Transverse colon (tissue), 4 donors: ENCODE measurements around the gene VPS35. TPM values are rescaled to one million over a fixed set of nuclear protein-coding genes. Genes with fewer than 3 reads are reported as not detected.

ENCODE experiments used
- DNase-seq: peaks from one replicate; pipeline ENCODE4 v3.0.0-alpha.2; 2019
- H3K27ac ChIP-seq, 4 donors: fragments of 200-600 bp; sonication (generic); 2 replicates each; pipeline ENCODE4 v1.5.1; 2016 to 2018; ENCODE audit warnings: inconsistent platforms in 4 of 4
- H3K27me3 ChIP-seq: fragments of 200-600 bp; sonication (generic); 2 replicates; pipeline ENCODE4 v1.5.1; 2017; ENCODE audit warnings: inconsistent platforms
- H3K36me3 ChIP-seq, 4 donors: fragments of 200-600 bp; sonication (generic); 2 replicates each; pipeline ENCODE4 v1.5.1; 2017 to 2019; ENCODE audit warnings: inconsistent platforms in 4 of 4
- H3K4me1 ChIP-seq, 4 donors: fragments of 200-600 bp; sonication (generic); 2 replicates each; pipeline ENCODE4 v1.5.1; 2017 to 2020; ENCODE audit warnings: inconsistent platforms in 4 of 4
- H3K4me3 ChIP-seq, 4 donors: fragments of 200-600 bp; sonication (generic); 1 replicate in 1 of 4; 2 replicates in 3 of 4; pipeline versions ENCODE4 v1.5.1 to v1.6.1; 2017 to 2019; ENCODE audit warnings: inconsistent platforms in 4 of 4
- H3K9me3 ChIP-seq, 2 donors: fragments of 200-600 bp; sonication (generic); 2 replicates each; pipeline ENCODE4 v1.5.1; 2017 to 2019; ENCODE audit warnings: inconsistent platforms in 2 of 2
- EP300 ChIP-seq: sonication (generic); formaldehyde crosslinking; IDR thresholded peaks from one replicate; pipeline ENCODE4 v1.6.1; 2017; ENCODE audit warnings: antibody characterized with exemption, low read depth
- POLR2A ChIP-seq: fragments of 450-650 bp; IDR thresholded peaks from one replicate; pipeline ENCODE4 v1.6.1; 2016; ENCODE audit warnings: antibody characterized with exemption, mild to moderate bottlenecking, moderate library complexity
- POLR2AphosphoS5 ChIP-seq, 3 donors: sonication (generic); formaldehyde crosslinking; IDR thresholded peaks; one replicate each; pipeline ENCODE4 v1.6.1; 2016; ENCODE audit warnings: antibody characterized with exemption in 3 of 3
- WGBS, 2 donors: methylation state at CpG; one replicate each; pipeline ENCODE4 v1.1.5; 2018; ENCODE audit warnings: low coverage in 1 of 2; 5-methylcytosine and 5-hydroxymethylcytosine counted together
- in situ Hi-C, 4 donors: fragments of 200-750 bp; cut with MboI; loops; one replicate each; pipeline versions ENCODE4 v1.15.0 to v1.15.1; 2017; ENCODE audit warnings: low sequenced_read_pairs in 3 of 4, low pct_ligation_motif_present in 1 of 4, low pct_unique_long_range_greater_than_20kb in 1 of 4
- intact Hi-C: fragments of 100-400 bp; cut with DNase I; formaldehyde crosslinking; loops from one replicate; pipeline ENCODE4 v1.15.1; 2023; ENCODE audit warnings: low total_unique reads
- total RNA-seq, 4 donors: library from RNA; depleted of rRNA; stranded (reverse); fragments of >200 nt; gene quantifications; one replicate each; pipeline ENCODE4 v1.1.0, GENCODE V29; 2016
- TF ChIP-seq, protein P1 (sequence below), 5 experiments: fragments of 200-600 bp in 3 of 5; fragments of 450-650 bp in 2 of 5; sonication (generic) in 3 of 5; IDR thresholded peaks; 1 replicate in 2 of 5; 2 replicates in 3 of 5; pipeline ENCODE4 v1.5.1; 2016 to 2017; ENCODE audit warnings: antibody characterized with exemption in 5 of 5, inconsistent platforms in 3 of 5, mild to moderate bottlenecking in 2 of 5, moderate library complexity in 1 of 5

The VPS35 gene
- total RNA-seq, 4 donors from 2014 or later, result 63.2 to 102 (median 72.1) TPM

DNA sequence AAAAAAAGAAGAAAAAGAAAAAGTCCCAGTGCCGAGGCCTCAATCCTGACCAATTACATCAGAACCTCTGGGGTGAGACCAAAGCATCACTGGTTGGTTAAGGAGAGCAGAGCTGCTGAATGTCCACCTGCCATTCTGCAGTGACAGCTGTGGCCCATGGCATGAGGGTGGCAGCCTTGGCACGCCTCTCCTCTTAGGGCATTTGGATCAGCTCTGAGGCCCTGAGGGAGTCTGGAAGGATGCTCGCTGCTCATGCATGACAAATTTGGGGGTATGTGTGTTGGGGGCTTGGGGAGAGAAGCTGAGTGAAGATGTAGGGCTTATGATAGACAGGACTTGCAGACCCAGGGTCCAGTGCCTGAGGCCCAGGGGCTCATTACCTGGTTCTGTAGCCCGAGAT lies 32.9 kb upstream of the VPS35 start:
- H3K4me1 ChIP-seq, result no peaks in the 10 kb centered on the region
- no peak overlapping the region for H3K4me3 ChIP-seq
- TF ChIP-seq POLR2AphosphoS5 (IDR thresholded peaks at IDR 0.05), result no peak
- no peak for TF ChIP-seq POLR2A
- no peak for TF ChIP-seq EP300
- TF ChIP-seq, protein P1, sequence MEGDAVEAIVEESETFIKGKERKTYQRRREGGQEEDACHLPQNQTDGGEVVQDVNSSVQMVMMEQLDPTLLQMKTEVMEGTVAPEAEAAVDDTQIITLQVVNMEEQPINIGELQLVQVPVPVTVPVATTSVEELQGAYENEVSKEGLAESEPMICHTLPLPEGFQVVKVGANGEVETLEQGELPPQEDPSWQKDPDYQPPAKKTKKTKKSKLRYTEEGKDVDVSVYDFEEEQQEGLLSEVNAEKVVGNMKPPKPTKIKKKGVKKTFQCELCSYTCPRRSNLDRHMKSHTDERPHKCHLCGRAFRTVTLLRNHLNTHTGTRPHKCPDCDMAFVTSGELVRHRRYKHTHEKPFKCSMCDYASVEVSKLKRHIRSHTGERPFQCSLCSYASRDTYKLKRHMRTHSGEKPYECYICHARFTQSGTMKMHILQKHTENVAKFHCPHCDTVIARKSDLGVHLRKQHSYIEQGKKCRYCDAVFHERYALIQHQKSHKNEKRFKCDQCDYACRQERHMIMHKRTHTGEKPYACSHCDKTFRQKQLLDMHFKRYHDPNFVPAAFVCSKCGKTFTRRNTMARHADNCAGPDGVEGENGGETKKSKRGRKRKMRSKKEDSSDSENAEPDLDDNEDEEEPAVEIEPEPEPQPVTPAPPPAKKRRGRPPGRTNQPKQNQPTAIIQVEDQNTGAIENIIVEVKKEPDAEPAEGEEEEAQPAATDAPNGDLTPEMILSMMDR (IDR thresholded peaks at IDR 0.05), result no peak
- WGBS, 2 donors, result 77 to 100% methylated on average over 1 to 4 of the region's 4 CpGs
- DNase-seq, result no peak
- no peaks in the 10 kb centered on the region for H3K27me3 ChIP-seq
- no peaks in the 10 kb centered on the region for H3K9me3 ChIP-seq
- no peak overlapping the region for H3K27ac ChIP-seq
- intact Hi-C loops, result no loop called here
- H3K36me3 ChIP-seq, result no peaks in the 10 kb centered on the region
- in situ Hi-C loops, result no loop called here

DNA sequence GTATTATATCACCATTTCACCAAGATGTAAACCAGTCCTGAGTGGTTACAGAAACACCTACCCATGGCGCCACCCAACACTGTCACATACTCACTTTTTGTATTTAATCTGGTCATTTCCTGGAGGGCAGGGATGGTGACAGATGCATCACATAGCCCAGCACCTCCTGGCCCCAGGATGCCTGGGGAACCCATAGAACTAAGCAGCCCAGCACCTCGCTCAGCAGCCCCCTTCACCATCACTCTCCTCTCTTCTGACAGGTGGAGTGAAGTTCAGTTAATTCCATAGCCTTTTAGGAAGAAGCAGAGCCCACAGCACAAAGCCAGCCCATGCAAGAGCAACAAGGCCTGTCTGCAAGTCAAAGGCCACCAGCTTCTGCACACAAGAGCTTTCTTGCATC lies 31.6 kb upstream of the VPS35 start:
- 97 to 100% methylated on average over 2 of the region's 2 CpGs for WGBS, 2 donors
- no peaks in the 10 kb centered on the region for H3K27me3 ChIP-seq
- TF ChIP-seq EP300 (no peak), POLR2A (no peak), POLR2AphosphoS5 (IDR thresholded peaks at IDR 0.05) (no peak)
- TF ChIP-seq, protein P1 (IDR thresholded peaks at IDR 0.05), result no peak
- intact Hi-C loops, result no loop called here
- in situ Hi-C loops, result no loop called here
- no peak overlapping the region for H3K4me3 ChIP-seq
- no peaks in the 10 kb centered on the region for H3K36me3 ChIP-seq
- DNase-seq, result no peak
- H3K4me1 ChIP-seq, result no peaks in the 10 kb centered on the region
- no peaks in the 10 kb centered on the region for H3K9me3 ChIP-seq
- H3K27ac ChIP-seq, result no peak overlapping the region

DNA sequence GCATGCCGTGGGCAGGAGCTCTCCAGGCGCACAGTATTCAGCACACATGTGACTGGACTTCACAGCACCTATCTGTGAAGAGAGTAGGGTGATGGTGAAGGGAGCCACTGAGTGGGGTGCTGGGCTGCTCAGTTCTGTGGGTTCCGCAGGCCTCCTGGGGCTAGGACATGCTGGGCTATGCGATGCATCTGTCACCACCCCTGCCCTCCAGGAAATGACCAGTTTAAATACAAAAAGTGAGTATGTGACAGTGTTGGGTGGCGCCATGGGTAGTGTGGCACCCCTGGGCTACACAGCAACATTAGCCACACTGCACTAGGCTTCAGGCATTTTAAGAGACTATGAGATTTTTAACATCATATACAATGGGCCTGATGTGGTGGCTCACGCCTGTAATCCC lies 30.6 kb upstream of the VPS35 start:
- in situ Hi-C loops (no loop called here), intact Hi-C loops (no loop called here)
- Histone ChIP-seq H3K4me1 (no peaks in the 10 kb centered on the region), H3K27ac (no peak overlapping the region), H3K36me3 (no peaks in the 10 kb centered on the region), H3K9me3 (no peaks in the 10 kb centered on the region), H3K27me3 (no peaks in the 10 kb centered on the region), H3K4me3 (no peak overlapping the region)
- 93% methylated on average over 6 of the region's 6 CpGs; no CpG with 5 or more reads in 1 of the 2 donors for WGBS, 2 donors
- DNase-seq, result no peak
- TF ChIP-seq, protein P1 (IDR thresholded peaks at IDR 0.05), result no peak
- TF ChIP-seq EP300 (no peak), POLR2A (no peak)

DNA sequence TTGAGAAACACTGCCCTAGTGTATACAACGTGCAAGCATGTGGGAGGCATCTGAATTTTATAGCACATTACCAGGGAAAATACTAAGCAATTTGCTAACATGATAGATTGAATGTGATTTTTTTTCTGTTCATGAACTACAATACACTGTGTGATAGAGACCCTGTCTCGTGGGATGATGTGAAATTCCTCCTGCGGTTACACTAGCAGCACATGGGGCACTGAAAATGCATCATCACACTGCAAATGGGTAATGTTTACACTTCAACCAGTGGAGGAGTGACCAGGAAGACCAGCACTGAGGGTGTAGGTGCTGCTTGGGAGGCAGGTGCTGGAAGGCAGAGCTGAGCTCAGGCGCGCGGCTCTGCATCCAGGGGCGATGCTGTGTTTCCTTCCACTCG lies 29.2 kb upstream of the VPS35 start:
- WGBS, 2 donors, result 67 to 89% methylated on average over 4 to 8 of the region's 8 CpGs
- in situ Hi-C loops, result no loop called here
- intact Hi-C loops, result no loop called here

More for the DNA sequence above, 29.2 kb upstream of the VPS35 start:
- DNase-seq, result no peak
- TF ChIP-seq EP300 (no peak), POLR2AphosphoS5 (IDR thresholded peaks at IDR 0.05) (no peak), POLR2A (no peak)
- TF ChIP-seq, protein P1 (IDR thresholded peaks at IDR 0.05), result no peak
- no peaks in the 10 kb centered on the region for H3K4me1 ChIP-seq
- no peak overlapping the region for H3K4me3 ChIP-seq
- no peaks in the 10 kb centered on the region for H3K9me3 ChIP-seq
- H3K27me3 ChIP-seq, result no peaks in the 10 kb centered on the region
- H3K36me3 ChIP-seq, result no peaks in the 10 kb centered on the region
- H3K27ac ChIP-seq, result no peak overlapping the region
